ENCODE data around the gene RPLP2.

Gene RPLP2

DNA sequence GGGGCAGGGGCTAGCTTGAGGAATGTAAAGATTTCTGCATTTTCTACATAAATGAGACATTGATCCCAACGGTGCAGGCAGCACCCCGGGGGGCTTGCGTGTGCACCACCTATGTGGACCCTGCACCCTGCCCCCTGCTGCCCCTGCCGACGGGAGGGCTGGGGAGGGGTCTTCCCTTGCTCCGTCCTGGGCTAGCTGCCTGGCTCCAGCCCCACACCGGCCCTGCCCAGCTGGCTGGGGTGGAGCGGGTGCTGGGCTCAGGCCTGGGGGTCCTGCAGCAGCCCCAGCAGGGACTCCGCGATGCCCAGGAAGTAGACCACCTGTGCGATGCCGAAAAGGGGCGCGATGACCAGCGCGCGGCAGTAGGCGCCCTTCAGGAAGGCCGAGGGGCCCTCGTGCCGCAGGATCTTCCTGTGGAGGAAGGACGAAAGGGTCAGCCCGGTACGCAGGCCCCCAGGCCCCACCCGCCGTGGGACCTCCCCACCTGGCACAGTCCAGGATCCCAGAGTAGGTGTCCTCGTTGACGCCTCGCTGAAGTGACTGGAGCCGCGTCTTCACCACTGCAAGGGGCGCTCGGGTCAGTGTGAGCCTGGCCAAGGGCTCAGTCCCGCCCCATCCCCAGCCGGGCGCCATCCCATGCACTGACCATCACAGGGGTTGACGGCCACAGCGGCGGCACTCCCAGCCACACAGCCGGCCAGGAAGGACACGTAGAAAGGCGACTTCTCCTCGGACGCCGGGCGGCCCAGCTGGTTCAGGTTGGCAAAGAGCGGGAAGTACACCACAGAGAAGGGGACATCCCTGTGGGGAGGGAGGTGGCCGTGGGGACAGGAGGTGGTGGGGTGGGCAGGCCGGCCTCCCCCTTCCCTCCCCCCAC lies 17.9 kb upstream of the RPLP2 start:
- DNase-seq: no peak

DNA sequence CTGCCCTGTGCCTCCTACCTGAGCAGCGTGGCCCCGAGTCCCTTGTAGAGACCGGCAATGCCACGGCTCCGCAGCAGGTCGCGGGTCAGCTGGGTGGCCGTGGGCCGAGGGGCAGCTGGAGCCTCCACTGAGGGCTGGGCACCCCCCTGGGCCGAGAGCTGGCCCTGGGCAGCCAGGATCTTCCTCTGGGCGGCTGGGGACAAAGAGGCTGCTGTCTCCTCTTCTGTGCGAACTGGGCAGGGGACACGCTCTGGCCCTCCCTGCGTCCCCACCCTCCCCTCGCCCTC lies 17.3 kb upstream of the RPLP2 start:
- DNase-seq: no peak

DNA sequence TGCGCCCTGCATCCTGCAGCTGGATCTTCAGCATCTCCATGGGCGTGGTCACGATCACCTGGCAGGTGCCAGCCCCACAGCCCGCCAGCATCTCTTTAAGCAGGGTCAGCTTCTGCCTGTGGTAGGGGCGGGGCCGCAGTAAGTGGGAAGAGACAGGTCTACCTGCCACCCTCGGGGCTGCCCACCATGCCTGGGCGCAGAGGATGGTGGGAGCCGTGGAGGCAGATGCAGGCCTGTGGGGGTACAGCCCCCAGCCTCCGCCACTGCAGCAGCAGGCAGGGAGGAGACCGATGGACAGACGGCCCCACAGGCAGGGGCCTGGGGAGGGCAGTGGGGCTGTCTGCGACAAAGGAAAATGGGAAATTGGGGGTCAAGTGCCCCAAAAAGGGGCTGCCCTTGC lies 16.9 kb upstream of the RPLP2 start:
- no peak for DNase-seq

DNA sequence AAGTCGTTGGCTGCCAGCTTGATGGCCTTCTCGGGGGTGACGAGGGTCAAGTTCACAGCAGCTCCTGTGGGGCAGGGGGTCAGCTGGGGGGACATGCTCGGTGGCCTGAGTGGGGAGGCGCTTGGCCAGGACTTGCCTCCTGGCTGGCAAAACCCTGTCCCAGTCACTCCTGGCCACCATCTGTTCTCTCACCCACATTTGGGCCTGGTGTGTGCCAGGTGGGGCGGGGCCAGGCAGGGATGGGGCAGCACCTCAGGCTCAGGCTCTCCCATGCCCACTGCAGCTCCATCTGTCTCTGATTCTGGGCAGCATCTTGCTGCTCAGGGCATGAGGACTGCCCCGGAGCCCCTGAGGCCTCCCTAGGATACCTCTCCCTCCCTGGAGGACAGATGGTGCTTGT lies 16.2 kb upstream of the RPLP2 start:
- DNase-seq: peak in 2 of 14 donors; percentile 55 to 97

DNA sequence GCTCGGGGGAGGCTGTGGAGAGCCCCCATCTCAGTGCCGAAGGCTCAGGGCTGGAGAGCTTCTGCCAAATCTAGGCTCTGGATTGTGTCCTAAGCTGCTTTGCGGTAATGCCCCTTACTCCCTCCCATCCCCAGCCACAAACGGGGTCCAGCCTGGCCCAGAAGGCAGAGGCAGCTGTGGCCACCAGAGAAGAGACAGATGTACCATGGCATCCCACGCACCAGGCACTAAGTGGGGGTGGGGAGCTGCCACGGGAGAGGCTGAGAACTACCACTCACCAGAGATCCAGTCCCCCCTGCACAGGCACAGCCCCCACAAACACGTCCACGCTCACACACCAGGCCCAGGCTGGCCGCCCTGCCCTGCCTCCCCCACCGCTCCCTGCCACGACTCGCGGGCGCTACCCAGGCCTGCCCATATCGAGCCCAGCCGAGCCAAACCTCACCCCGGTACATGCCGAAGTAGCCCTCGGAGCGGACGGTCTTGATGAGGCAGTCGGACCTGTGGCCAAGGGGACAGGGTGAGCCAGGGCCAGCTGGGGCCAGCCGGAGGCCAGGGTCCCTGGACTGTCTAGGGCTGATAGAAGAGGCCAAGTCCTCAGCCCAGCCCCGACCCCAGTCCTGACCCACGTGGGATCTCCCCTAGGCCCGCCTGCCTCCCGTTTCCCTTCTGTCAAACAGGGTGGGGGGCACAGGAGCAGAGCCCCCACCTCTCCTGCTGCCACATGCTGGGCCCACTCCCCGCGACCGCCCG lies 15.6 kb upstream of the RPLP2 start:
- DNase-seq: no peak

DNA sequence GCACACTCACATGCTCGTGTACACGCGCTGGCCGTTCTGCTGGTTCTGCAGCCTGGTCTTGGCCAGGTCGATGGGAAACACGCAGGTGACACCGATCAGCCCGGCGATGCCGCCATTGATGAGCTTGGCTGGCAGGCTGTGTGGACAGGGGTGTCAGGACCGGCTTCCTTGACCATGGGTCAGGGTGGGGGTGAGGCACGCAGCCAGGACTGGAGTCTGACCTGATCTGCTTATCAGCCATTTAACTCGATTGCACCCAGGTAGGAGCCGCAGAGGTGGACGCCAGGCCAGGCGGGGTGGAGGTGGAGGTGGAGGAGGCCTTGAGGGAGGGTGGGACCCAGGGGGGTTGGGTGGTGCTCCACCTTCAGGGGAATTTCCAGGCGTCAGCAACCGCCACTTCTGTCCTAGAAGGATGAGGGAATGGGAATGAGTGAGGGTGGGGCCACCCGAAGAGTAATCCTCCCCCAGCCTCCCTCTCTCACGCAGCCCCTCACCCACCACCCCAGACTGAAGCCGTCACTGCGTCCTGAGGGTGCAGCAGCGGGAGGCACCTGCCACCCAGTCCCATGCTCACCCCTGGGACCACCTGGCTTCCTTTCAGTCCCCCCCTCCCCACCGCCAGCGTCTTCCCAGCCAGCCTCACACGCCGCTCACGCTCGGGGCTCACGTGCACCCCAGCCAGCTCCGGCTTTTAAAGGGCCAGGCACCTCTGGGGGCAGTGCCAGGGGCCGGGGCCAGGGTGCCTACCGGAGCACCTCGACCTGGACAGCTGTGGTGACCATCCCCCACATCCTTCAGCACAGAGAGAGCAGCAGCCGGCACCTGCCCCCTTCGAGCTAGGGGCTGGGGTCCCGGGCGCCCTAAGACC lies 14.8 kb upstream of the RPLP2 start:
- DNase-seq: peak in 1 of 14 donors; percentile 71

DNA sequence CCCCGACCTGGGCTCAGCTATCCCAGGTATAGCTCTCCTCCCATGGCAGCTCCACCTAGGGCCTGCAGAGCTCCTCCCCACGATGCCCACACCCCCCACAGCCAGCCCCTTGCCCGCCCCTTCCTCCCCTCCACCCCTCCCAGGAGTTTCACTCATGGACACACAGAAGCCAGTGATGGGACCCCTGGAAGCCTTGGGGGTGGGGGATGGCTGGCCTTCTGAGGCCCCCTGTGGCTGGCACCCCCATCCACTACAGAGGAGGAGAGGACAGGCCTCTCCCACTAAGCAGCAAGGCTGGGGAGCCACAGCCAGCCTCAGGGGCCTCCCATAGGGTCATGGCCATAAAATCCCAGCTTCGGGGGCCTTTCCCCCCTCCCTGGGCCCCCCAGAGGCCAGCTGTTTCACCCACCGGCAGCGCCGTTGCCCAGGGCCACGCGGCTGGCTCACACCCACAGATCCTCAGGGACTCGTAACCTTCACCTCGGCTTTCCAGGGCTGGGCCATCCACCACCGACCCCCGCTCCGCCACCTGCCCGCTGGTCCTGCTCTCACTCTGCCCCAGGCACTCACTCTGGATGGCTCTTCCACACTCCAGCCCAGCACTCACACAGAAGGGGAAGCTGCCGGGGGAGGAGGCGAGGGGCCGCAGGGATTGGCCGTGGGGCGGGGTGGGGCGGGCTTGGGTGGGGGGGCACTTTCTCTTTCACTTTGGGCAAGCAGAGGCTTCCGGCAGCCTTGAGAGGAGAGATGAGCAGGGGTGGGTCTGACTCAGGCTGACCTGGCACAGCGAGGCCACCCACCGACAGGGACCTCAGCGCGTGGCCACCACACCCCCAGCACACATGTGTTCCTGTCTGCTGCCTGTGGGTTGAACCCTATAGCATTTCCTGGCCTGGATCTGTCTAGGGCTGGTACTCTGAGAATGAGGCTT lies 13.9 kb upstream of the RPLP2 start:
- peak in 10 of 14 donors; percentile 10 to 78 (median 47) for DNase-seq

DNA sequence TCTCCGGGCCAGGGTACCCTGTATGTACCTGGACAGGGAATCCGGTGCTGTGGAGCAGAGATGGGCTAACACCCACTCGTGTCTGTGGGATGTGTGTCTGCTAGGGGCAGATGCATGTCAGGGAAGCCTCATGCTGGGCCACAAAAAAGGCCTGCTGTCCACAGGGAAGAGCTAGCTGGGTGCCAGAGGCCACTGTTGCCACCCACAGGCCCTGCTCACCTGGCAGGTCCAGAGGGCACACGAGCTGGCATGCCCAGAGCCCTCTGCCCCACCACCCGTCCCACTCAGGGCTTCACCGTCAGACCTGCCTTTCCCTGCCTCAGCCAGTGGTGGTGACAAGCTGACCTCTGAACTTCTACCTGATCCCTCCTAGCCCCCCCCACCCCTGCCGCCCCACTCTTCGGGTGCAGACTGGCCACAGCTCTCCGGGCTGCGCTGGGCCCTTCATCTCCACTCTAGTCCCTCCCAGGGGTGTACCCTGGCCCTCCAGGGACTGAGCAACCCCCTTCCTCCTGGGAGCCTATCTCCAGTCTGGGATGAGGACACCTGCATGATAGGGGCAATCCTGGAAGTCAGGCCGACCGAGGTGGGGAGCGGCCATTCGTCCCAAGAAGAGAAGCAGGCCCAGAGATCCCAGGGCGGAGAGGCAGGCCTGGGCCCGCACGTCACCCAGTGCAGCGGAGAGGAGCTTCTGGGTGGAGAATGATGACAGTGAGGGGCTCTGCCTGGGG lies 13.0 kb upstream of the RPLP2 start:
- no peak for DNase-seq

DNA sequence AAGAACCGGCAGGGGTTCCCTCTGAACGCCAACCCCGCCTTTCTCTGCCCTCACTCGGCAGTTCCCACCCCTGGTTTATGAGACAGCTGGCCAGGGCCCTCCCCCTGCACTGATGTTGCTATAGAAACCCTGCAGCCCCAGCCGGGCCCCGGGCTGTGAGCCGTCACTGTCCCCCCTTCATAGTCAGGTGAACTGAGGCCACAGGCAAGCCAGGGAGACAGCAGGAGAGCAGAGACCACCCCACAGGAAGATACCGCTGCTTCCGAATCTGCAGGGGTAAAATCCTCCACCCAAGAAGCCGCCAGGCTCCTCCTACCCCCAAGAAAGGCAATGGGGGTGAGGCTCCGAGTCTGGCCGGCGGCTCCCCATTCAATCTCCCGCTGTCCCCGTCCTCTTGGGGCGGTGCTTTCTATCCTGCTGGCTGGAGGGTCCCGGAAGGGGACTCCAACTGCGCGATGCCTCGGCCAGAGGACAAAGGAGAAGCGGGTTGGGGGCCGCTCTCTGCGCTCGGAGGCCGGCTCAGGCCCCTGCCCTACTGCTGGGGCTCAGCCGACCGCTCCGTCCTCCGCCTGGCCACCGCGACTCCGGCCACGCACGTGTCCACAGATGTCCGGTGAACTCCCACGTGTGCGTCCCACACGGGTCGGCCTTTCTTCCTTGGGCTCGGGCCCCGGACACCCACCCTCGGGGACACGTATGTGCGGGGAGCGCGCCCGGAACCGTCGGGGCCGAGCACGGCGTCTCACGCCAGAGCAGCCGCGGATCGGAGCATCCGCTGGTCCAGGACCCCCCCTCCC lies 12.3 kb upstream of the RPLP2 start:
- DNase-seq: peak in 12 of 14 donors; percentile 48 to 84 (median 74)

DNA sequence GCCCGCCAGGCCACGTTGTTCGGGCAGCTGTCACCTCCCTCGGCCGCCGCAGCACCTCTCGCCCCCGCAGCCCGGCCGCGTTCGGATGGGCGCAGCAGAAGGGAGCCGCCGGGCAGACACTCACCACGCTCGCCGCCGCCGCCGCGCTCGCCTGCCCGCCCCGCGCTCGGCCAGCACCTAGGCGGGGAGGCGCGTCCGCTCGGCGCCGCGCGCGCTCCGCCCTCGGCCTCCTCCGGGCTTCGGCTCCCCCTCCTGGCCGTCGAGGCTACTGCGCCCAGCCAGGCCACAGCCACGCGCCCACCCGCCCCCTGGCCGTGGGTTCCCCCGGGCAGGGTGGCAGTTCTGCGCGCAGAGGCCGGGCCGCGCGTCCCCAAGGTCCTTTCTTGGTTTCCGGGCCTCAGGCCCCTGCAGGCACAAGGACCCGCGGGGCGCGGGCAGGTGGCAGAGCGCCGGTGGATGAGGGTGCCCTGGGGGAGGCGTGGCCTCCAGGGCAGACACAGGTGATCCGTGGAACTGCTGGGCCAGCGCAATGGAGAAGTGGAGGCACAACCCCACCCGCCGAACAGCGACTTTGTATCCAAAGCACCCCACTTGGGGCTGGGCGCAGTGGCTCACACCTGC lies 11.6 kb upstream of the RPLP2 start, which contains the start of gene SLC25A22:
Gene SLC25A22 (minus strand): TSS at position 189 of the 621 bp plus-strand sequence. CDS start 3,275 bp downstream, outside the sequence.
- peak in 12 of 14 donors; percentile 44 to 84 (median 70) for DNase-seq

DNA sequence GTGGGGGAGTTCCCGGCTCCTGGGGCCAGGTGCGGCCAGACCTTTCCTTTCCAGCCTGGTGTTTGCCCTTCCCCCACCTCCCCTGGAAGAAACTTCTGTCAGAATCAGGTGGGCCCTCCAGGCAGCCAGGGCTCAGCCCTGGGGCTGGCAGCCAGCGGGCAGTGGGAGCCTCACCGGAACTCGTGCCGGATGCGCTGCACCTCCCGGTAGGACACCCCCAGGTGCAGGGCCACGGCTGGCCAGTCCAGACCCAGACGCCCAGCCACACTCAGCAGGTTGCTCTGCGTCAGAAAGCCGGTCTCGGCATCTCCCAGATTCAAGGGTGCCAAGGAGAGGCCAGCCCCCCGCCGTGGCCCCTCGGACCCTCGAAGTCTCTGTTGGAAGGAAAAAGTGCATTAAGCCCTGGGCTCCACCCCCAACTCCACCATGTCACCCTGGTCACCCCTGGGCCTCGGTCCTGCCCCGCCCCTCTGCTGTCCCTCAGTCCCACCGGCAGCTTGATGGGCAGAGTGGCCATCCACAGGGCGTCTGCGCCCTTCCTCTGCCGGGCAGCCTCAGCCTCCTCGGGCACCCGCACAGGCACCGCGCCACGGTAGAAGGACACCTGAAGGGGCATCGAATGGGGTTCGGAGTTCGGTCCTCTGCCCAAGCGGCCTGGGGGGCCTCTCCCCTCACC lies 10.0 kb upstream of the RPLP2 start:
- DNase-seq: no peak

DNA sequence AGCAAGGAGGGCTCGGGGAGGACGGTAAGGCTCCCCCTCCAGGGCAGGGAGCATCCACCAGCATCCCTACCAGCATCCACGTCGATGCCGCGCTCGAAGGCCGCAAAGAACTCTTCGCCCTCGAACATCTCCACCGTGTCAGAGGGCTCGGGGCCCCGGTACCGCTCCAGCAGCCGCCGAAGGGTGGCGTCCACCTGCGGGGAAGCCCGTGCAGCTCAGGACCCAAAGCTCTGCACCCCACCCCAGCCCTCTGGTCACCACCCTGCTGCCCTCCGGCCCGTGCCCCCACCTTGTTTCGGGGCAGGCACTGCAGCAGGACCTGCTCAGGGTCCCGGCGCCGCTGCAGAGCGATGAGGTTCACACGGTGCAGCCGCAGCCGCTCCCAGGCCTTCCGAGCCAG lies 9.3 kb upstream of the RPLP2 start:
- DNase-seq: no peak

DNA sequence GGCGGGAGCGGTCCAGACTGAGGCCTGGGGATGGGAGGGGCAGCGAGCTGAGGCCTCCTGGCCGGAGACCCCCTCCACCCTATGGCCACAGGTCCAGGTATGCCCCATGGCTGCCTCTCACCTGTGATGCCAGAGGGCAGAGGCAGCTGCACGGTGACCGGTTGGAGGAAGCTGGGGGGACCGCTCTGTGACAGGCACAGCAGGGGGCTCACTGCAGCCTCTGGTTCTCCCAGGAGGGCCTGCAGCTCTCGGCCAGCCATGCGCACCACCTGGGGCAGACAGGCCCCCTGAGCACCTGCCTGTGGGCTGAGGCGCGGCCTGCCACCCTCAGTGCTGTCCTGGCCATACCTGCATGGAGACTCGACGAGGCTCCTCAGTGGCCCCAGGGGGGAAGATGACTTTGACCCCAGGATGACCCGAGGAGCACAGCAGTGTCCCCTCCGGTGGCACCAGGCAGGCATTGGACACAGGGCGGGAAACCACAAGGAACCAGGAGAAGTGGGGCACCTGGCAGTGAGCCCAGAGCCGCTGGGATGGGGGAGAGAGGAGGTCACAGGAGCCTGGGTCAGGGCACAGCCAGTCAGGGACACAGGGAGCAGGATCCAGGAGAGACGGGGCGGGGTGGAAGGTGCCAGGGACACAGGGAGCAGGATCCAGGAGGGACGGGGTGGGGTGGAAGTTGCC lies 8.5 kb upstream of the RPLP2 start:
- no peak for DNase-seq

DNA sequence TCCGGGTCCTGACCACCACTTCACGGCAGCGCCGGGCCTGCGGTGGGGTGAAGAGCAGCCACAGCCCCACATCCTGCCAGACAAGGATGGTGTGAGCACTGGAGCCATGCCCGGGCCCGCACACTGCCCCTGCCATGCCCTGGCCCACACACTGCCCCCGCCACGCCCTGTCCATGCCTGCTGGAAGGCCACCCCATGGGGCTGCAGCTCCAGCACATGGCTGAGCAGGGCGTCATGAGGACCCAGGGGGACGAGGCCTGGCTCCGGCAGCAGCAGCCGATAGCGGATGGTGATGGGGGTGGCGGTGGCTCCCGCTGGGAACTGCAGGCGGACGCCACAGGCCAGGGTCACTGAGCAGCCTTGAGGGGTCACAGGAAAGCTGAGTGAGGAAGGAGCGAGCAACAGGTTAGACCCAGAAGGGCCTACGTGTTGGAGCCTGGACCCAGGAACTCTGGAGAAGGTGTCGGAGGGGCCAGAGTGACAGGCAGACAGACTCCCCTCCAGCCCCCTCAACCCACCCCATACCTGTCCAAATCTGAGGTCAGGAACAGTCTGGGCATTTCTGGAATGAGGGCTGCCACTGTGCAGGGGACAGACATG lies 7.6 kb upstream of the RPLP2 start:
- no peak for DNase-seq

DNA sequence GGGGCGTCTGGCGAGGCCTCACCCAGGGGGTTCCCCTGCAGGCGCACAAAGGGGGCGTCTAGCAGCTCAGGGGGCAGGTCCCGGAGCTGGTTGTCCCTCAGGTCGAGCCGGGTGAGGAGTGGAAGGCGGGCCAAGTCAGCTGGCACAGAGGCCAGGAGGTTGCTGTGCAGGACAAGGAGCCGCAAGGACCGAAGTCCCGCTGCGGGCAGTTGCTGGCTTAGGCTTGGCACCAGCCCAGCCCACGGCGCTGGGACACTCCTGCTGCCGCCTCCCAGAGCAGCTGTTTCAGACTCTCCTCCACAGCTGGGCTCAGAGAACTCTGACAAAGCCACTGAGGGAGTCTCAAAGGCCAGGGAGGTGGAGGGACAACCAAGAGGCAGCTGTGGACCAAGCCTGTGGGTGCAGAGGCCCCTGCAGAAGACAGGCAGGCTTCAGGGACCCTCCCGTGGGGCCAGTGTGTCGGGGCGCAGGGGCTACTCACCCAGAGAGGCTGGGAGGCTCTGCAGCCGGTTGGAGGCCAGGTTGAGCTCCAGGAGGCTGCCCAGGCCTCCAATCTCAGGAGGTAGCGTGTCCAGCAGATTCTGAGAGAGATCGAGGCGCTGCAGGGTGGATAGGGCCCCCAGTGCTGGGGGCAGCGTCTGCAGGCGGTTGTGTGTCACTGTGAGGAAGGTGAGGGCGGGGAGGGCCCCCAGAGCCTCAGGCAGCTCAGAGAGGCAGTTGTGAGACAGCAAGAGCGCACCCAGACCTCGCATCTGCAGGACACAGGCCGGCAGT lies 6.9 kb upstream of the RPLP2 start:
- no peak for DNase-seq

DNA sequence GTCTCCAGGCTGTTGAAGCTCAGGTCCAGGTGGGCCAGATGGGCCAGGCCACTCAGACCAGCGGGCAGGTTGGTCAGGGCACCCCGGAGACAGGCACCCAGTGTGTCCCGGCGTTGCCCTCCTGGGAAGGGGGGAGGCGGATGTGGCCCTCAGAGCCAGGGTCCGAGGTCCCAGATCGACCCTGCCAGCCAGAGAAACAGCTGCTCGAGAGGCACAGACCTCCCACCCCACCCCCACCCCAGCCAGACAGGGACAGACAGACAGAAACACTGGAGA lies 6.4 kb upstream of the RPLP2 start:
- DNase-seq: no peak
